ENCODE results near the gene CREB1. TPM values are rescaled to one million over a fixed set of nuclear protein-coding genes. Genes with fewer than 3 reads are reported as not detected.

CREB1 gene
- total and polyA plus RNA-seq, 10 of the 15 experiments (the other 5 are each of a cell fraction or from before 2014, with no cell fraction given), result 13.4 to 76.9 (median 39.5) TPM

GRCh38 chr2:207480521-207481040, 49.2 kb upstream of the CREB1 start:
- ChIA-PET RAD21 (ENCODE audit: unreplicated experiment) (interaction anchor here (1.2 kb wide), 1 partner anchor 13 kb away, joined by 3 read pairs; no protein-coding TSS in a partner anchor), CTCF (interaction anchor here (0.7 kb wide), 1 partner anchor 21 kb away, joined by 3 read pairs; no protein-coding TSS in a partner anchor), SMC1A (ENCODE audit: uncharacterized antibody, unreplicated experiment) (interaction anchor here (0.8 to 2.3 kb wide), 5 partner anchors 15 to 680 kb away, joined by 3 to 6 read pairs (median 5); no protein-coding TSS in a partner anchor), POLR2A (no interaction called here)
- no peak overlapping the region for H3K4me2 ChIP-seq (ENCODE audit: control insufficient read depth, insufficient read depth)
- 64% methylated on average over 4 of the region's 4 CpGs for WGBS (ENCODE audit: insufficient coverage, insufficient replicate concordance, low lambda C conversion rate, missing lambda C conversion rate)
- no peaks in the 10 kb centered on the region for H3K9me3 ChIP-seq (replicated peaks; ENCODE audit: control insufficient read depth, insufficient read depth, low read length)
- no peak overlapping the region for H2AFZ ChIP-seq (ENCODE audit: control insufficient read depth, low read depth, low read length)
- BruUV-seq (replicated peaks), result no TSS peak
- H3K27me3 ChIP-seq (replicated peaks in 1 of 2; ENCODE audit: control insufficient read depth in 2 of 2, insufficient read depth in 2 of 2, low read length in 1 of 2), result no peaks in the 10 kb centered on the region
- no peak overlapping the region for H3K4me3 ChIP-seq
- no peak overlapping the region for H3K9ac ChIP-seq (ENCODE audit: control insufficient read depth, insufficient read depth, low read length)
- peaks cover 5% of the 10 kb centered on the region for H3K4me1 ChIP-seq (ENCODE audit: control insufficient read depth, insufficient read depth, low read length)
- intact Hi-C loops (cut with micrococcal nuclease; ENCODE audit: unreplicated experiment), result no loop called here
- ATAC-seq (no peak), DNase-seq (ENCODE audit: low read depth, low spot score) (no peak), FAIRE-seq (no peak)
- no peaks in the 10 kb centered on the region for H3K79me2 ChIP-seq (ENCODE audit: control insufficient read depth, insufficient read depth, low read length)
- H3K27ac ChIP-seq (ENCODE audit: control insufficient read depth, insufficient read depth), result no peak overlapping the region
- in situ Hi-C loops (cut with MboI), result no loop called here
- no peaks in the 10 kb centered on the region for H4K20me1 ChIP-seq (ENCODE audit: control insufficient read depth, insufficient read depth)
- H3K36me3 ChIP-seq (ENCODE audit: control insufficient read depth in 2 of 2, insufficient read depth in 2 of 2, low read length in 1 of 2), result no peaks in the 10 kb centered on the region
- TF ChIP-seq SREBF1 (IDR thresholded peaks at IDR 0.05; ENCODE audit: low read length) (no peak), ZBTB11 (CRISPR knock-in tag; IDR thresholded peaks at IDR 0.05) (no peak), MEF2B (IDR thresholded peaks at IDR 0.05; ENCODE audit: partially characterized antibody, poor library complexity, severe bottlenecking) (no peak), ZNF207 (IDR thresholded peaks at IDR 0.05; ENCODE audit: borderline replicate concordance) (no peak), CREM (IDR thresholded peaks at IDR 0.05; ENCODE audit: low read depth) (no peak), E4F1 (IDR thresholded peaks at IDR 0.05; ENCODE audit: borderline replicate concordance, partially characterized antibody) (no peak), HDAC6 (IDR thresholded peaks at IDR 0.05; ENCODE audit: unreplicated experiment) (no peak), KAT2A (conservative IDR thresholded peaks at IDR 0.05; ENCODE audit: control insufficient read depth, low read depth, low read length) (no peak), CBFB (IDR thresholded peaks at IDR 0.05; ENCODE audit: low read depth) (no peak), CTCF (IDR thresholded peaks at IDR 0.05 in 2 of 3, conservative IDR thresholded peaks at IDR 0.05 in 1 of 3; ENCODE audit: control insufficient read depth in 2 of 3, extremely low read depth in 1 of 3, insufficient read depth in 1 of 3, low read depth in 3 of 3, low read length in 3 of 3) (no peak), TAF1 (IDR thresholded peaks at IDR 0.05; ENCODE audit: borderline replicate concordance, low read depth, low read length) (no peak)
- TF ChIP-seq, protein P1, sequence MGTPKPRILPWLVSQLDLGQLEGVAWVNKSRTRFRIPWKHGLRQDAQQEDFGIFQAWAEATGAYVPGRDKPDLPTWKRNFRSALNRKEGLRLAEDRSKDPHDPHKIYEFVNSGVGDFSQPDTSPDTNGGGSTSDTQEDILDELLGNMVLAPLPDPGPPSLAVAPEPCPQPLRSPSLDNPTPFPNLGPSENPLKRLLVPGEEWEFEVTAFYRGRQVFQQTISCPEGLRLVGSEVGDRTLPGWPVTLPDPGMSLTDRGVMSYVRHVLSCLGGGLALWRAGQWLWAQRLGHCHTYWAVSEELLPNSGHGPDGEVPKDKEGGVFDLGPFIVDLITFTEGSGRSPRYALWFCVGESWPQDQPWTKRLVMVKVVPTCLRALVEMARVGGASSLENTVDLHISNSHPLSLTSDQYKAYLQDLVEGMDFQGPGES (IDR thresholded peaks at IDR 0.05), result no peak
- TF ChIP-seq, protein P2, sequence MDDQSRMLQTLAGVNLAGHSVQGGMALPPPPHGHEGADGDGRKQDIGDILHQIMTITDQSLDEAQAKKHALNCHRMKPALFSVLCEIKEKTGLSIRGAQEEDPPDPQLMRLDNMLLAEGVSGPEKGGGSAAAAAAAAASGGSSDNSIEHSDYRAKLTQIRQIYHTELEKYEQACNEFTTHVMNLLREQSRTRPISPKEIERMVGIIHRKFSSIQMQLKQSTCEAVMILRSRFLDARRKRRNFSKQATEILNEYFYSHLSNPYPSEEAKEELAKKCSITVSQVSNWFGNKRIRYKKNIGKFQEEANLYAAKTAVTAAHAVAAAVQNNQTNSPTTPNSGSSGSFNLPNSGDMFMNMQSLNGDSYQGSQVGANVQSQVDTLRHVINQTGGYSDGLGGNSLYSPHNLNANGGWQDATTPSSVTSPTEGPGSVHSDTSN (IDR thresholded peaks at IDR 0.05; ENCODE audit: insufficient replicate concordance, low read depth, low read length), result no peak
